OCI-LY7 (cell line): ENCODE results near the gene CFP.
"Not testable (repeated sequence)": the region's sequence is repeated elsewhere in the genome, so short reads cannot be mapped to it uniquely, and the experiment has no call there.

ENCODE experiments used
- EZH2phosphoT487 ChIP-seq: fragments of 200-600 bp; sonication (generic); IDR thresholded peaks from 2 replicates; pipeline ENCODE4 v1.6.1; 2018; ENCODE audit warnings: low read depth, borderline replicate concordance, mild to moderate bottlenecking, mixed run types, antibody characterized with exemption, low read length, moderate library complexity, mixed read lengths
- TF ChIP-seq, protein P1 (sequence below): fragments of 200-600 bp; sonication (generic); conservative IDR thresholded peaks from 2 replicates; pipeline ENCODE4 v1.5.1; 2014; ENCODE audit warnings: mild to moderate bottlenecking, antibody characterized with exemption, low read length, moderate library complexity, mixed read lengths

DNA sequence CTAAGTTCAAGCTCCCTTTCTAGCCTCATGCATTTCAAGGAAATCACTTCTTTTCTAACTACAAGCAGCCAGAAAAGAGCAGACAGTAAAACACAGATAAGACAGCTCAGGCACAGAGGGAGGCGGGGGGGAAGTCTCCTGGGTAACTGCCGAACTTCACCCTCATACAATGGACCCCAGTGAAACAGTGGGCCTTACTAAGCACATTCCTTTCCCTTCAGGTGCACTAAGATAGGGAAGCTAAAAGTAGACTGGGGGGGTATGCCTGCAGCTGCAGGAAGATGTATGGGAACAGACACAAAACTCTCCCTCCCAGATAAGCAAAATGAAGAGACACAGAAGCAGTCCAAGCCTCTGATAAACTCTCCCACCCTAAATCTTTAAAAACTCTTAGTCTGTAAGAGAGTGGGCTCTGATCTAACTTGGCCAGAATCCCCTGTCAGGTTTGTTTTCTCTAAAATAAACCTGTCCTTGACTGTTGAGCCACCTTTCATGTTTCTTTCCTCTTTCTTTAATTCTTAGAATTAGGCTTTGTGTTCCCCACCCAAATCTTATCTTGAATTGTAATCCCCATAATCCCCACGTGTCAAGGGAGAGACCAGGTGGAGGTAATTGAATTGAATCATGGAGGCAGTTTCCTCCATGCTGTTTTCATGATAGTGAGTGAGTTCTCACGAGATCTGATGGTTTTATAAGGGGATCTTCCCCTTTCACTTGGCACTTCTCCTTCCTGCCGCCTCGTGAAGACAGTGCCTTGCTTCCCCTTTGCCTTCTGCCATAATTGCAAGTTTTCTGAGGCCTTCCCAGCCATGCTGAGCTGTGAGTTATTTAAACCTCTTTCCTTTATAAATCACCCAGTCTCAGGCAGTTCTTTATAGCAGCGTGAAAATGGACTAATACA lies 46.5 kb upstream of the CFP start:
- TF ChIP-seq, protein P1, sequence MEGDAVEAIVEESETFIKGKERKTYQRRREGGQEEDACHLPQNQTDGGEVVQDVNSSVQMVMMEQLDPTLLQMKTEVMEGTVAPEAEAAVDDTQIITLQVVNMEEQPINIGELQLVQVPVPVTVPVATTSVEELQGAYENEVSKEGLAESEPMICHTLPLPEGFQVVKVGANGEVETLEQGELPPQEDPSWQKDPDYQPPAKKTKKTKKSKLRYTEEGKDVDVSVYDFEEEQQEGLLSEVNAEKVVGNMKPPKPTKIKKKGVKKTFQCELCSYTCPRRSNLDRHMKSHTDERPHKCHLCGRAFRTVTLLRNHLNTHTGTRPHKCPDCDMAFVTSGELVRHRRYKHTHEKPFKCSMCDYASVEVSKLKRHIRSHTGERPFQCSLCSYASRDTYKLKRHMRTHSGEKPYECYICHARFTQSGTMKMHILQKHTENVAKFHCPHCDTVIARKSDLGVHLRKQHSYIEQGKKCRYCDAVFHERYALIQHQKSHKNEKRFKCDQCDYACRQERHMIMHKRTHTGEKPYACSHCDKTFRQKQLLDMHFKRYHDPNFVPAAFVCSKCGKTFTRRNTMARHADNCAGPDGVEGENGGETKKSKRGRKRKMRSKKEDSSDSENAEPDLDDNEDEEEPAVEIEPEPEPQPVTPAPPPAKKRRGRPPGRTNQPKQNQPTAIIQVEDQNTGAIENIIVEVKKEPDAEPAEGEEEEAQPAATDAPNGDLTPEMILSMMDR, result not testable (repeated sequence)
- not testable (repeated sequence) for TF ChIP-seq EZH2phosphoT487
